HG03457 (cell line): ENCODE measurements around the gene PEX5L.

Source experiments
- ATAC-seq: cut with Tn5 transposase; IDR thresholded peaks from one replicate; pipeline ENCODE4 v1.9.1; 2021; ENCODE audit warnings: moderate number of reproducible peaks; ENCODE audit not compliant: unreplicated experiment

The PEX5L gene

GRCh38 chr3:179957264-179957845 lies 79.4 kb downstream of the PEX5L start:
- ATAC-seq: no peak

- ATAC-seq: peak; percentile 91
Observed at GRCh38 chr3:179956416-179956830, 80.3 kb downstream of the PEX5L start.

GRCh38 chr3:179955809-179956208 lies 80.9 kb downstream of the PEX5L start:
- no peak for ATAC-seq

GRCh38 chr3:179955286-179955685 lies 81.5 kb downstream of the PEX5L start:
- ATAC-seq: no peak

- no peak for ATAC-seq
Observed at GRCh38 chr3:179953993-179954870, 82.5 kb downstream of the PEX5L start.

- no peak for ATAC-seq
Observed at GRCh38 chr3:179950840-179951239, 85.9 kb downstream of the PEX5L start.

- ATAC-seq: no peak
Observed at GRCh38 chr3:179949869-179950268, 86.9 kb downstream of the PEX5L start.

- ATAC-seq: peak; percentile 56
Observed at GRCh38 chr3:179949412-179949811, 87.3 kb downstream of the PEX5L start.

GRCh38 chr3:179948740-179949139 lies 88.0 kb downstream of the PEX5L start:
- ATAC-seq: no peak

GRCh38 chr3:179945569-179945968 lies 91.2 kb downstream of the PEX5L start:
- ATAC-seq: no peak

- no peak for ATAC-seq
Observed at GRCh38 chr3:179943117-179943880, 93.4 kb downstream of the PEX5L start.

- no peak for ATAC-seq
Observed at GRCh38 chr3:179942553-179943075, 94.1 kb downstream of the PEX5L start.

- no peak for ATAC-seq
Observed at GRCh38 chr3:179935710-179936109, 101.0 kb downstream of the PEX5L start.

- no peak for ATAC-seq
Observed at GRCh38 chr3:179933914-179934313, 102.8 kb downstream of the PEX5L start.

GRCh38 chr3:179933080-179933479 lies 103.7 kb downstream of the PEX5L start:
- no peak for ATAC-seq

- ATAC-seq: no peak
Observed at GRCh38 chr3:179932674-179933073, 104.1 kb downstream of the PEX5L start.

- ATAC-seq: no peak
Observed at GRCh38 chr3:179929091-179929529, 107.6 kb downstream of the PEX5L start.

GRCh38 chr3:179927191-179927590 lies 109.5 kb downstream of the PEX5L start:
- ATAC-seq: no peak

- no peak for ATAC-seq
Observed at GRCh38 chr3:179921951-179922350, 114.8 kb downstream of the PEX5L start.

- ATAC-seq: peak; percentile 94
Observed at GRCh38 chr3:179921500-179921899, 115.2 kb downstream of the PEX5L start.

GRCh38 chr3:179907784-179908482 lies 128.8 kb downstream of the PEX5L start:
- ATAC-seq: no peak
